AG09319 (cell line): ENCODE data around the gene NYAP2.

Experiments
- DNase-seq: peaks from one replicate; pipeline ENCODE4 v3.0.0-alpha.2; 2010; ENCODE audit warnings: low read depth; ENCODE audit errors: extremely low read depth
- TF ChIP-seq, protein P1 (sequence below): IDR thresholded peaks from 2 replicates; pipeline ENCODE4 v1.5.1; 2011; ENCODE audit warnings: low read depth, mild to moderate bottlenecking, inconsistent platforms, low read length, moderate library complexity

NYAP2 gene

DNA sequence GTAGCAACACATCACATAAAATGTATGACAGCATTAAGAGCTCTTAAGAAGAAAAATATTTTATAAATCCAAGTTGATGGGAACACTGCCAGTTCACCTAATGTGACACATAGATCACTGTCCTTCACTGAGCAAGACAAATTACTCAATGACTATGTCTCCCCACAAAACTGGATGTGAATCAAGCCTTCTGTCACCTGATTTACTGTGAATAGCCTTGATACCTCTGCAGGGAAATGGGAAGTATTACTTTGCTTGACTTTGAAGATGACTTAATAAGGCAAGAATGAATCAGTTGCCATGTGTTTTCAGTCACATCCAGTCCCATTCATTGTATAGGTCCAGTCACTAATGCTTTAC, 94.6 kb downstream of the NYAP2 start:
- DNase-seq = no peak

DNA sequence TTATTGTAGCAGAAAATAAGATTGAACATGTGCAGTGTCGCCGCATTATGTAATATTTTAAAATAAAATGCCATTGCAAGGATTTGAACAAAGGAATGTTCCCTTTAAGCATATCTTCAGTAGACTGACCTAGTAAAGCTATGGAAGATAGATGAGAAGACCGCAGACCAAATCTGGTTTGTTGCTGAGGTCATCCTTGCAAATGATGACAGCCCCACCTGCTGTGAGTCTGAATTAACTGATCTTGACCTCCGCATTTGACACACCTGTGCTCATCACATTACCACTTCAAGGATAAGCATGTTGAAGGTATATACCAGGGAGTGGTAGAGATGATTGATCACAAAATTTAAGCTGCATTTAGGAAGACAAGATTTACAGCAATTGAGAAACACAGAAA, 96.2 kb downstream of the NYAP2 start:
- TF ChIP-seq, protein P1, sequence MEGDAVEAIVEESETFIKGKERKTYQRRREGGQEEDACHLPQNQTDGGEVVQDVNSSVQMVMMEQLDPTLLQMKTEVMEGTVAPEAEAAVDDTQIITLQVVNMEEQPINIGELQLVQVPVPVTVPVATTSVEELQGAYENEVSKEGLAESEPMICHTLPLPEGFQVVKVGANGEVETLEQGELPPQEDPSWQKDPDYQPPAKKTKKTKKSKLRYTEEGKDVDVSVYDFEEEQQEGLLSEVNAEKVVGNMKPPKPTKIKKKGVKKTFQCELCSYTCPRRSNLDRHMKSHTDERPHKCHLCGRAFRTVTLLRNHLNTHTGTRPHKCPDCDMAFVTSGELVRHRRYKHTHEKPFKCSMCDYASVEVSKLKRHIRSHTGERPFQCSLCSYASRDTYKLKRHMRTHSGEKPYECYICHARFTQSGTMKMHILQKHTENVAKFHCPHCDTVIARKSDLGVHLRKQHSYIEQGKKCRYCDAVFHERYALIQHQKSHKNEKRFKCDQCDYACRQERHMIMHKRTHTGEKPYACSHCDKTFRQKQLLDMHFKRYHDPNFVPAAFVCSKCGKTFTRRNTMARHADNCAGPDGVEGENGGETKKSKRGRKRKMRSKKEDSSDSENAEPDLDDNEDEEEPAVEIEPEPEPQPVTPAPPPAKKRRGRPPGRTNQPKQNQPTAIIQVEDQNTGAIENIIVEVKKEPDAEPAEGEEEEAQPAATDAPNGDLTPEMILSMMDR = no peak
- no peak for DNase-seq

More for the DNA sequence above, 94.6 kb downstream of the NYAP2 start:
- TF ChIP-seq, protein P1 = no peak

DNA sequence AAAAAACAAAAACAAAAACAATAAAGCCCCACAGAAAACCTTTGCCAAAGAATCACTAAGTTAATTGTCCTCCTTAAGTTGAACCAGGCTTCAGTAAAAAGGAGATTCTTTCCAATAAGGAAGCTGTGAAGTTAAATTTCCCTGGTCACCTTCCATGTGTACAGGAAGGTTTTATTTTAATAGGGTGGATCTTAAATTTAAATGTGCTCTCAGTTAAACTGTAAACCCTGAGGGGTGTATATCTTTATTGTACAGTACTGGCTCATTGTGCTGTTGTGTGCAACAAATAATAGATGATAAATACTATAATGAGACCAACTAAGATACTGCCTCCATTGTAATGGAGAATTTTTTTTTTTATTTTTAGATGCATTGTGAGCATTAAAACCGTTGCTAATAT, 97.1 kb downstream of the NYAP2 start:
- TF ChIP-seq, protein P1 = no peak

DNA sequence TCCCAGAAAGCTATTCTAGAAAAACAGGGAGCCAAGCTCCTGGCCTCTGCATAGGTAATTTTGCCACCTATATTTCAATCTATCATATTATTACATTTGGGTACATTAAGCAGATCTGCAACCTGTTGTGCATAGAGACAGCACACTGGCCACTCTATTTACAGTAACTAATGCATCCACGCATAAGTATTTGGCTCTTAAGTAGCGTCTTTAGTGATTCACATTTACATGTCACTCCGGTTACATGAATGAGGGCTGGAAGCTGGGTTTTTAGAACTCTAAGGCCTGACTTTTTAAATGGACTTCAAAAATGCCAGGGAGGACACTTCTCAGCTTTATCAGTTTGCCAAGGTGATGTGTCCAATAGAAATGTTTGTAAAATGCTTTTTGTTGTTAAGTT, 97.7 kb downstream of the NYAP2 start:
- no peak for DNase-seq

More for the DNA sequence above, 97.1 kb downstream of the NYAP2 start:
- DNase-seq = no peak

DNA sequence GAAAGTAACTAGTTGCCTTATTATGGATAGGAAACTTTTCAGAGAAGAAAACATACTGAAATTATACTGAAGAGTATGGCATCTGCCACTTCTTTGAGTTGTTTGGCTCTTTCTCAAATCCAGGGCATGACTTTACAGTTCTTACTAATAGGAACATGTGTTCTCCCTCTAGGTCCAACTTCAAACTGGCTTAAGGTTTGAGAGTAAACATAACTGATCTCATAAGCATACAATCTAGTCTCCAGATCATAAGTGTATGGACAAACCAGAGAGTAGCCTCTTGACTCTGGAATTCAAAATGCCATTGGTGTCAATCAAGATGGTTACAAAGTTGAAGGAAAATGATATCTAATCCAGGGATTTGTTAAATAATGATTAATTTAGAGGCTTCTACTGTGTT, 101.5 kb downstream of the NYAP2 start:
- no peak for DNase-seq
- TF ChIP-seq, protein P1 = no peak

More for the DNA sequence above, 97.7 kb downstream of the NYAP2 start:
- TF ChIP-seq, protein P1 = no peak

DNA sequence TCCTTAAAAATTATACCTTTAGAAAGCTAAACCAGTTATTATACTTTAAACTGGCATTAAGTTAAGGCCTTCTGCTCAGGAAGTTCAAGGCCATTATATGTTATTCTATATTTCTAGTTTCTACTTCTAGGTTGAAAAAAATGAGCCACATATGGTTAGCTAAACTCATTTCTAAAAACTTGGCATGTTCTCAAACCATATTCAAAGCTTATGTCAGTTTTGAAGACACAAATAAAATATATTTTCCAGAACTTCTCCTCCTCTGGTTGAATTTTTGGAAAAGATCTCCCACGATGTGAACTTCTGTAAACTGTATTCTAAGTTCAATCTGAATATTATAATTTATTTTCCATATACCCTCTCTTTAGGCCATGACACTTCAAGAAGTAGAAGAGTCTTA, 103.5 kb downstream of the NYAP2 start:
- TF ChIP-seq, protein P1 = no peak
- DNase-seq = no peak

DNA sequence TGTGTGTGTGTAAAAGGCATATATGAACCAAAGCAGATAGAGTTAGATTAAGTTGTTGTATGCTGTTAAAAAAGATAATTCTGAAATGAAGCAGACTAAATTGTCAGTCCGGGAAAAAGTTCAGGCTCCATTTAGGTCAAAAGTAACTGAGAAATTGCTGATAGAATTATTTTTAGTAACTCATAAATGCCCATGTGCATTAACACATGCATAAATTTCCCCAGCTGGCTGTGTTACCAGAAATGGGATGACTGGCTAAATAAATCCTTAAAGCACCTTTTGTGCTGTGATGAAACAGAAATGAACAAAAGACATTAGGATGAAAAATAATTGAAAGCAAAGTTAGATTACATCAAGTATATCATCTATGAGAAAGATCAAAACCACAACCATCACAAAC, 111.3 kb downstream of the NYAP2 start:
- no peak for DNase-seq
- TF ChIP-seq, protein P1 = no peak
